HEK293T (cell line): ENCODE data around the gene EMC1.
"Not testable (repeated sequence)": the region's sequence is repeated elsewhere in the genome, so short reads cannot be mapped to it uniquely, and the experiment has no call there.

Source experiments
- CTCF ChIA-PET: fragments of 350-600 bp; formaldehyde crosslinking; extraction: SDS; loops from one replicate; lab custom pipeline; 2021; ENCODE audit warnings: antibody characterized with exemption, inconsistent platforms; lab: Yijun Ruan, JAX
- POLR2A ChIA-PET: fragments of 350-600 bp; formaldehyde crosslinking; extraction: SDS; loops from one replicate; lab custom pipeline; 2020; ENCODE audit warnings: antibody characterized with exemption, inconsistent platforms; lab: Yijun Ruan, JAX
- DNase-seq: peaks from one replicate; pipeline ENCODE4 v3.0.0; 2012; ENCODE audit warnings: mixed read lengths; ENCODE audit errors: extremely low spot score
- BHLHE40 ChIP-seq: fragments of 450-650 bp; IDR thresholded peaks from 2 replicates; pipeline ENCODE4 v1.6.1; 2016; ENCODE audit warnings: mild to moderate bottlenecking, moderate library complexity, borderline replicate concordance
- CTBP1 ChIP-seq: fragments of 450-650 bp; IDR thresholded peaks from 2 replicates; pipeline ENCODE4 v1.6.1; 2016; ENCODE audit warnings: borderline replicate concordance
- ELF4 ChIP-seq: fragments of 450-650 bp; IDR thresholded peaks from 2 replicates; pipeline ENCODE4 v1.6.1; 2017; ENCODE audit warnings: antibody characterized with exemption
- FOXA1 ChIP-seq: fragments of 450-650 bp; IDR thresholded peaks from 2 replicates; pipeline ENCODE4 v1.6.1; 2016; ENCODE audit warnings: mild to moderate bottlenecking
- FOXK2 ChIP-seq: fragments of 450-650 bp; IDR thresholded peaks from 2 replicates; pipeline ENCODE4 v1.6.1; 2016; ENCODE audit warnings: mild to moderate bottlenecking
- FOXM1 ChIP-seq: fragments of 450-650 bp; IDR thresholded peaks from 2 replicates; pipeline ENCODE4 v1.6.1; 2017; ENCODE audit warnings: mild to moderate bottlenecking, borderline replicate concordance
- HDGF ChIP-seq: fragments of 450-650 bp; IDR thresholded peaks from 2 replicates; pipeline ENCODE4 v1.6.1; 2017; ENCODE audit warnings: antibody characterized with exemption, borderline replicate concordance
- L3MBTL2 ChIP-seq: fragments of 450-650 bp; conservative IDR thresholded peaks from 2 replicates; pipeline ENCODE4 v1.6.1; 2016; ENCODE audit warnings: mild to moderate bottlenecking
- LEF1 ChIP-seq: fragments of 450-650 bp; IDR thresholded peaks from 2 replicates; pipeline ENCODE4 v1.6.1; 2017; ENCODE audit warnings: mild to moderate bottlenecking, borderline replicate concordance
- NFRKB ChIP-seq: fragments of 450-650 bp; IDR thresholded peaks from 2 replicates; pipeline ENCODE4 v1.6.1; 2016; ENCODE audit warnings: mild to moderate bottlenecking, moderate library complexity
- PKNOX1 ChIP-seq: fragments of 450-650 bp; IDR thresholded peaks from 2 replicates; pipeline ENCODE4 v1.6.1; 2016
- SP1 ChIP-seq: fragments of 450-650 bp; IDR thresholded peaks from 2 replicates; pipeline ENCODE4 v1.6.1; 2017
- SUZ12 ChIP-seq: fragments of 450-650 bp; IDR thresholded peaks from 2 replicates; pipeline ENCODE4 v1.6.1; 2016; ENCODE audit warnings: mild to moderate bottlenecking
- TARDBP ChIP-seq: fragments of 450-650 bp; IDR thresholded peaks from 2 replicates; pipeline ENCODE4 v1.6.1; 2016
- ZNF384 ChIP-seq: fragments of 450-650 bp; IDR thresholded peaks from 2 replicates; pipeline ENCODE4 v1.6.1; 2016

The EMC1 gene

GRCh38 chr1:19222573-19222972, 28.8 kb downstream of the EMC1 start:
- POLR2A ChIA-PET: interaction anchor here (1.5 kb wide), 1 partner anchor 29 kb away, joined by 4 read pairs; the partner anchor contains the start of genes EMC1 and MRTO4
- DNase-seq: no peak
- CTCF ChIA-PET: no interaction called here
- TF ChIP-seq FOXK2: no peak
- TF ChIP-seq PKNOX1: no peak
- TF ChIP-seq L3MBTL2: no peak
- TF ChIP-seq HDGF: no peak
- TF ChIP-seq ELF4: no peak
- TF ChIP-seq FOXA1: no peak
- TF ChIP-seq NFRKB: no peak
- no peak for TF ChIP-seq CTBP1

GRCh38 chr1:19220991-19221390, 30.3 kb downstream of the EMC1 start:
- no peak for TF ChIP-seq SUZ12
- CTCF ChIA-PET: no interaction called here
- no peak for DNase-seq
- POLR2A ChIA-PET: no interaction called here

- CTCF ChIA-PET: no interaction called here
- no peak for TF ChIP-seq HDGF
- TF ChIP-seq BHLHE40: no peak
- TF ChIP-seq TARDBP: no peak
- TF ChIP-seq FOXM1: no peak
- no peak for TF ChIP-seq FOXK2
- no peak for TF ChIP-seq ZNF384
- no peak for TF ChIP-seq LEF1
- no peak for TF ChIP-seq SP1
- TF ChIP-seq CTBP1: no peak
- TF ChIP-seq NFRKB: no peak
- no peak for TF ChIP-seq ELF4
- DNase-seq: no peak
- POLR2A ChIA-PET: interaction anchor here (1.0 kb wide), 1 partner anchor 9 kb away, joined by 3 read pairs; no protein-coding TSS in a partner anchor
Measured at GRCh38 chr1:19220080-19220846, 31.1 kb downstream of the EMC1 start.

- POLR2A ChIA-PET: interaction anchor here (1.0 kb wide), 1 partner anchor 8 kb away, joined by 3 read pairs; no protein-coding TSS in a partner anchor
- CTCF ChIA-PET: no interaction called here
- TF ChIP-seq FOXK2 (no peak), L3MBTL2 (no peak), ZNF384 (no peak), FOXA1 (no peak), FOXM1 (no peak), BHLHE40 (no peak), HDGF (no peak)
- no peak for DNase-seq
Measured at GRCh38 chr1:19219451-19219850, 31.9 kb downstream of the EMC1 start.

- POLR2A ChIA-PET, DNase-seq, CTCF ChIA-PET: not testable (repeated sequence)
Measured at GRCh38 chr1:19216585-19216984, 34.7 kb downstream of the EMC1 start.

- CTCF ChIA-PET: no interaction called here
- TF ChIP-seq SUZ12 (no peak), HDGF (no peak), SP1 (no peak), LEF1 (no peak), CTBP1 (no peak), L3MBTL2 (no peak), PKNOX1 (no peak), ELF4 (no peak), TARDBP (no peak)
- no peak for DNase-seq
- POLR2A ChIA-PET: no interaction called here
Measured at GRCh38 chr1:19213580-19213979, 37.7 kb downstream of the EMC1 start.

- POLR2A ChIA-PET: interaction anchor here (0.8 to 1.4 kb wide), 2 partner anchors 39 to 394 kb away, joined by 3 to 4 read pairs; partner anchors contain the start of genes EMC1 and MRTO4
- DNase-seq: no peak
- TF ChIP-seq NFRKB (no peak), PKNOX1 (peak; percentile 54; the same call in 1 of the 2 replicates)
- CTCF ChIA-PET: no interaction called here
Measured at GRCh38 chr1:19212167-19212566, 39.2 kb downstream of the EMC1 start.
